LHCN-M2 (cell line): ENCODE data around the gene SCAPER. TPM values are rescaled to one million over a fixed set of nuclear protein-coding genes. Genes with fewer than 3 reads are reported as not detected.
"Not testable (repeated sequence)": the region's sequence is repeated elsewhere in the genome, so short reads cannot be mapped to it uniquely, and the experiment has no call there.

Experiments
- DNase-seq: peaks from one replicate; pipeline ENCODE4 v3.0.0-alpha.2; 2012; ENCODE audit warnings: low read depth
- total RNA-seq: library from RNA; depleted of rRNA; stranded (reverse); fragments of >200 nt; gene quantifications from 2 replicates; pipeline ENCODE4 v1.2.3, GENCODE V29; 2014

Gene SCAPER
- total RNA-seq, 1 experiment from 2014 or later, result 9.3 TPM

DNA sequence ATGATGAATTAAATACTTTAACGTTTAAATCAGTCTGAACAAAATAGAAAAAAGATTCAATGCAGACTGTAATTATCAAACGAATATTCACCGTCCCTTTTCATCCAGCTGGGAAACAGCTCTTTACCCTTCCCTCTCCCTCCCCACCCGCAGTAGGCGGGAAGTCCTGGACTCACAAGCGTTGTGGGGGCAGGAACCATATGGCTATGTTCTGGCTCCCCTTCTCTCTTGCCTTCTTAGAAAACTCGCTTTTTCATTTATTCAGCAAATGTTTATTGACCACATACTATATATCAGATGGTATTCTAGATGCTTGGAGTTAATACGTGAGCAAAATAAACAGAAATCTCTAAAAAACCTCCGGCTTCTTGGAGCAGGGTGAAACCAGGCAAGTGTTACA, 715 bp upstream of the SCAPER start:
- DNase-seq, result no peak

DNA sequence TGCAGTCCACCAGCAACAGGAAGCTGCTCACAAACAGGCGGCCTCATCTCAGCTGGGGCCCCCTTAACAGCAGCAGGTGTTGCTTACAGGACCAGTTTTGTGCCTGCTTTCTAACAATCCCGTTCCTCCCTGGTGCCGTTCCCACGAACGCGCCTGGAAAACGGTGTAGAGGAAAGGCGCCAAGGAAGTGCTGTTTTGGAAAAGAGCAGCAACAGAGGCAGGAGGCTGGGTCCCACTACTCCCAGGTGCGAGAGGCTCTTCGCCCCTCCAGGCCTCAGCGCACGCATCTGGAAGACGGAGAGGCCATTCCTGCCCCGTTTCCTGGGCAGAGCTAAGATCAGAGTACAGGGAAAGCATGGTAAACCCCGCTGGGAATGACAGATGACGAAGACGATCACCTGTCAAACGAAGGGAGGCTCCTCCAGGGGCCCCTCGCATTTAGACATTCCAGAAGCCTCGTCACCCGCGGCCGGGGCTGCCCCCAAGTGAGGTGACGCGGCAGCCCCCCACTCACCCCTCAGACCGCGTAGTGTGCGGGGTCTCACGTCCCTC, 603 bp downstream of the SCAPER start:
- DNase-seq, result peak; percentile 59

DNA sequence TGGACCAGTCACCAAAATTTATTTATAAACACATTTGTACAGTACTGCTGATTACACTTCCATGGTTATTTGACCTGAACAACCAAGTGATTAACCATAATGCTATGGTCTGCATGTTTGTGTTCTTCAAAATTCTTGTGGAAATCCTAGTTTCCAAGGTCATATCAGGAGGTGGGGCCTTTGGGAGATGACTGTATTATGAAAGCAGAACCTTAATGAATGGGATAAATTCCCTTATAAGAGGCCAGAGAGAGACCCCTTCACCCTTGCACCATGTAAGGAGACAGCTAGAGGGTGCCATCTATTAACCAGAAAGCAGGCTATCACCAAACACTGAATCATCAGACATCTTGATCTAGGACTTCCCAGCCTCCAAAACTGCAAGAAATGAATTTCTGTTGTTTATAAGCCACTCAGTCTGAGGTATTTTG, 1.9 kb downstream of the SCAPER start:
- peak; percentile 54 for DNase-seq

DNA sequence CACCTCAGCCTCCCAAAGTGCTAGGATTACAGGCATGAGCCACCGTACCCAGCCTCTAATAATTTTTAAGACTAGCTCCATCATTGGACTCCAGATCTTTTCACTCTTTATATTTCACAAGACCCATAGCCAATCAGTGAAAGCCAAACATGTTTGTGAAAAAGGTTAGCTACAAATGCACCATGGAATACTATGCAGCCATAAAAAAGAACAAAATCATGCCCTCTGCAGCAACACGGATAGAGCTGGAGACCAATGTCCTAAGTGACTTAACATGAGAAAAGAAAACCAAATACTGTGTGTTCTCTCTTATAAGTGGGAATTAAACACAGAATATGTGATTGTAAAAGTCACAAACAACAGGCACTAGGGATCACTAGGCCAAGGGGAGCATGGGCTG, 3.2 kb downstream of the SCAPER start:
- DNase-seq, result no peak

DNA sequence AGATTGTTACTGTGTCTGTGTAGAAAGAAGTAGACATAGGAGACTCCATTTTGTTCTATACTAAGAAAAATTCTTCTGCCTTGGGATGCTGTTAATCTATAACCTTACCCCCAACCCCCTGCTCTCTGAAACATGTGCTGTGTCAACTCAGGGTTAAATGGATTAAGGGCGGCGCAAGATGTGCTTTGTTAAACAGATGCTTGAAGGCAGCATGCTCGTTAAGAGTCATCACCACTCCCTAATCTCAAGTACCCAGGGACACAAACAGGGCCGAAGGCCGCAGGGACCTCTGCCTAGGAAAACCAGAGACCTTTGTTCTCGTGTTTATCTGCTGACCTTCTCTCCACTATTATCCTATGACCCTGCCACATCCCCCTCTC, 5.2 kb downstream of the SCAPER start:
- not testable (repeated sequence) for DNase-seq

DNA sequence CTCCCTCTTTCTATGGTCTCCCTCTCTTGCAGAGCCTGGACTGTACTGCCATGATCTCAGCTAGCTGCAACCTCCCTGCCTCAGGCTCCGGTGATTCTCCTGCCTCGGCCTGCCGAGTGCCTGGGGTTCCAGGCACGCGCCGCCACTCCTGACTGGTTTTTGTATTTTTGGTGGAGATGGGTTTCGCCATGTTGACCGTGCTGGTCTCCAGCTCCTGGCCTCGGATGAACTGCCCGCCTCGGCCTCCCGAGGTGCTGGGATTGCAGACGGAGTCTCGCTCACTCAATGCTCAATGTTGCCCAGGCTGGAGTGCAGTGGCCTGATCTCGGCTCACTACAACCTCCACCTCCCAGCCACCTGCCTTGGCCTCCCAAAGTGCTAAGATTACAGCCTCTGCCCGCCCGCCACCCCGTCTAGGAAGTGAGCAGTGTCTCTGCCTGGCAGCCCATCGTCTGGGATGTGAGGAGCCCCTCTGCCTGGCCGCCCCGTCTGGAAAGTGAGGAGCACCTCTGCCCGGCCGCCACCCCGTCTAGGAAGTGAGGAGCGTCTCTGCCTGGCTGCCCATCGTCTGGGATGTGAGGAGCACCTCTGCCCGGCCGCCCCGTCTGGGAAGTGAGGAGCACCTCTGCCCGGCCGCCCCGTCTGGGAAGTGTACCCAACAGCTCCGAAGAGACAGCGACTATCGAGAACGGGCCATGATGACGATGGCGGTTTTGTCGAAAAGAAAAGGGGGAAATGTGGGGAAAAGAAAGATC, 5.8 kb downstream of the SCAPER start:
- not testable (repeated sequence) for DNase-seq

DNA sequence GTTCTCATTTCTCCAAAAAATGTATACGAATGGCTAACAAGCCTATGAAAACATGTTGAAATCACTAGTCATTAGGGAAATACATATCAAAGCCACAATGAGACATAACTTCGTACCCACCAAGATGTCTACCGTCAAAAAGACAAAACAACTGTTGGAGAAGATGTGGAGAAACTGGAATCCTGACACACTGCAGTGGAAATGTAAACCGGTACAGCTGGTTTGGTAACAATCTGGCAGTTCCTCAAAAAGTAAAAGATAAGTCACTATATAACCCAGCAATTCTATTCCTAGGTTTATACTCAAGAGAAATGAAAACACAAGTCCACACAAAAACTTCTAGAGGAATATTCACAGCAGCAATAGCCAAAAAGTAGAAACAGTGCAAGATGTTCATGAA, 7.0 kb downstream of the SCAPER start:
- no peak for DNase-seq

DNA sequence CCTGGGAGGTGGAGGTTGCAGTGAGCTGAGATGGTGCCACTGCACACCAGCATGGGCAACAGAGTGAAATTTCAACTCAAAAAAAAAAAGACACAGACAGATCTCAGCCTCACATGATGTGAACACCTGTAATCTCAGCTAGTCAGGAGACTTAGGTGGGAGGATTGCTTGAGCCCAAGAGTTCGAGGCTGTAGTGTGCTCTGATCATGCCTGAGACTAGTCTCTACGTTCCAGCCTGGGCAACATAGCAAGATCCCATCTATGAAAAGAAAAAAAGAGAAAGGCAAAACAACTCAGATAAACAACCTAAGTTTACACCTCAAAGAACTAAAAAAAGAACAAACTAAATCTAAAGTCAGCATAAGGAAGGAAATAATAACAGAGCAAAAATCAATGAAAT, 11.0 kb downstream of the SCAPER start:
- no peak for DNase-seq

DNA sequence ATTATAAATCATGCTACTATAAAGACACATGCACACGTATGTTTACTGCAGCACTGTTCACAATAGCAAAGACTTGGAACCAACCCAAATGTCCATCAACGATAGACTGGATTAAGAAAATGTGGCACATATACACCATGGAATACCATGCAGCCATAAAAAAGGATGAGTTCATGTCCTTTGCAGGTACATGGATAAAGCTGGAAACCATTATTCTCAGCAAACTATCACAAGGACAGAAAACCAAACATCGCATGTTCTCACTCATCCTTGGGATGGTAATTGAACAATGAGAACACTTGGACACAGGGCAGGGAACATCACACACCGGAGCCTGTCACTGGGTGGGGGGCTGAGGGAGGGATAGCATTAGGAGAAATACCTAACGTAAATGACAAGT, 12.3 kb downstream of the SCAPER start:
- not testable (repeated sequence) for DNase-seq

DNA sequence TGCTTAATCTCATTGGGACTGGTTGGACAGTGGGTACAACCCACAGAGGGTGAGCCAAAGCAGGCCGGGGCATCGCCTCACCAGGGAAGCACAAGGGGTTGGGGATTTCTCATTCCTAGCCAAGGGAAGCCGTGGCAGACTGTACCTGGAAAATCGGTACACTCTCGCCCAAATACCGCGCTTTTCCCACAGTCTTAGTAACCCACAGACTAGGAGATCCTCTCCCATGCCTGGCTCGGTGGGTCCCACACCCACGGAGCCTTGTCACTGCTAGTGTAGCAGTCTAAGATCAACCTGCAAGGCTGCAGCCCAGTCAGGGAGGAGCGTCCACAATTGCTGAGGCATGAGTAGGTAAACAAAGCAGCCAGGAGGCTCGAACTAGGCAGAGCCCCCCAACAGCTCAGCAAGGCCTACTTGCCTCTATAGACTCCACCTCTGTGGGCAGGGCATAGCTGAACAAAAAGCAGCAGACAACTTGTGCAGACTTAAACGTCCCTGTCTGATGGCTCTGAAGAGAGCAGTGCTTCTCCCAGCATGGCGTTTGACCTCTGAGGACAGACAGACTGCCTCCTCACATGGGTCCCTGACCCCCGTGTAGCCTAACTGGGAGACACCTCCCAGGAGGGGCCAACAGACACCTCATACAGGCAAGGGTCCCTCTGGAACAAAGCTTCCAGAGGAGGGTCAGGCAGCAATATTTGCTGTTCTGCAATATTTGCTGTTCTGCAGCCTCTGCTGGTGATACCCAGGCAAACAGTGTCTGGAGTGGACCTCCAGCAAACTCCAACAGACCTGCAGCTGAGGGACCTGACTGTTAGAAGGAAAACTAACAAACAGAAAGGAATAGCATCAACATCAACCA, 17.6 kb downstream of the SCAPER start:
- DNase-seq, result not testable (repeated sequence)

DNA sequence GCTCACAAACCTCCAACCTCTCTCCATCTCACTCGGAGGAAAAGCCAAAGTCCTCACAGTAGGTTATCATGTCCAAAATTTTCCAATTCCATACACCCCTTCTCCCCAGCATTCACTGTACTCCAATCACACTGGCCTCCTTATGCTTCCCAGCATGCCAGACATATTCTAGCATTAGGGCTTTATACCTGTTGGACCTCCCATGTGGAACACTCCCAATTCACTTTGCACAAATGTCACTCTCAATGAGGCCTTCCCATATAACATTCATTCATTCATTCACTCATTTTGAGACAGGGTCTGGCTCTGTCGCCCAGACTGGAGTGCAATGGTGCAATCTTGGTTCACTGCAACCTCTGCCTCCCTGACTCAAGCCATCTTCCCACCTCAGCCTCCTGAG, 19.9 kb downstream of the SCAPER start:
- no peak for DNase-seq

DNA sequence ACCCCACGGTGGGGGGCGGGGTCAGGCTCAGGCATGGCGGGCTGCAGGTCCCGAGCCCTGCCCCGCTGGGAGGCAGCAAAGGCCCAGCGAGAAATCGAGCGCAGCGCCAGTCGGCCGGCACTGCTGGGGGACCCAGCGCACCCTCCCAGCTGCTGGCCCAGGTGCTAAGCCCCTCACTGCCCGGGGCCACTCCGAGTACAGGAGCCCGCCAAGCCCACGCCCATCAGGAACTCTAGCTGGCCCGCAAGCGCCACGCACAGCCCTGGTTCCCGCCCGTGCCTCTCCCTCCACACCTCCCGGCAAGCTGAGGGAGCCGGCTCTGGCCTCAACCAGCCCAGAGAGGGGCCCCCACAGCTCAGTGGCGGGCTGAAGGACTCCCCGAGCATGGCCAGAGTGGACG, 29.2 kb downstream of the SCAPER start:
- no peak for DNase-seq

DNA sequence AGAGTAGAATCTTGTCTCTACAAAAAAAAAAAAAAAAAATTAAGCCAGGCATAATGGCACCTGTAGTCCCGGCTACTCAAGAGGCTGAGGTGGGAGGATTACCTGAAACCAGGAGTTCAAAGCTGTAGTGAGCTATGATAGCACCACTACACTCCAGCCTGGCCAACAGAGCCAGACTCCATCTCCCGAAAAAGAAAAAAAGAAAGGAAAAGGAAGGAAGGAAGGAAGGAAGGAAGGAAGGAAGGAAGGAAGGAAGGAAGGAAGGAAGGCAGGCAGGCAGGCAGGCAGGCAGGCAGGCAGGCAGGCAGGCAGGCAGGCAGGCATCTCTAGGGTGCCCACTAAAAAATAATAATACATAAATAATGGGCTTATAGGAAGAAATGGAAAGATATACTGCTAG, 32.1 kb downstream of the SCAPER start:
- not testable (repeated sequence) for DNase-seq

DNA sequence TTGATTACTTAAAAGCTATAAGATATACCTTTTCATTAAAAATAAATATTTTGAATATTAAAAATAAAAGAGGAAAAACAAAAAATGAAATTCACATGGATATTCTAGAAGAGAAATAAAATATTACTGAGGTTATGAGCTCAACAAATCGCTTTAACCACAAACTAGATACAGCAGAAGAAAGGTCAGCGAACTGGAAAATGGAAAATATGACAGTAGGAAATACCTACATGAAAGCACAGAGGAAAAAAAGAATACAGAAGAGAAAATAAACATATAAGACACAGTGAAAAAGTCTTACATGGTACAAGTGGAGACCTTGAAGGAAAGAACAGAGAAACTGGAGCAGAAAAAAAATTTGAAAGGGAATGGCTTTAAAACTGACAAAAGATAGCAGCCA, 33.2 kb downstream of the SCAPER start:
- no peak for DNase-seq

DNA sequence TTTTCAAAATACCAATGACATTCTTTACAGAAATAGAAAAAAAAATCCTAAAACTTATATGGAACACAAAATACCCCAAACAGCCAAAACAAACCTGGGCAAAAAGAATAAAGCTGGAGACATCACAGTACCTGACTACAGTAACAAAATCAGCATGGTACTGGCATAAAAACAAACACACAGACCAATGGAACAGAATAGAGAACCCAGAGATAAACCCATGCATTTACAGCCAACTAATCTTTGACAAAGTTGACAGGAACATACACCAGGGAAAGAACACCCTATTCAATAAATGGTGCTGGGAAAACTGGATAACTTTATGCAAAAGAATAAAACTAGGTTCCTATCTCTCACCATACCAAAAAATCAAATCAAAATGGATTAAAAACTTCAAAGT, 36.4 kb downstream of the SCAPER start:
- no peak for DNase-seq

DNA sequence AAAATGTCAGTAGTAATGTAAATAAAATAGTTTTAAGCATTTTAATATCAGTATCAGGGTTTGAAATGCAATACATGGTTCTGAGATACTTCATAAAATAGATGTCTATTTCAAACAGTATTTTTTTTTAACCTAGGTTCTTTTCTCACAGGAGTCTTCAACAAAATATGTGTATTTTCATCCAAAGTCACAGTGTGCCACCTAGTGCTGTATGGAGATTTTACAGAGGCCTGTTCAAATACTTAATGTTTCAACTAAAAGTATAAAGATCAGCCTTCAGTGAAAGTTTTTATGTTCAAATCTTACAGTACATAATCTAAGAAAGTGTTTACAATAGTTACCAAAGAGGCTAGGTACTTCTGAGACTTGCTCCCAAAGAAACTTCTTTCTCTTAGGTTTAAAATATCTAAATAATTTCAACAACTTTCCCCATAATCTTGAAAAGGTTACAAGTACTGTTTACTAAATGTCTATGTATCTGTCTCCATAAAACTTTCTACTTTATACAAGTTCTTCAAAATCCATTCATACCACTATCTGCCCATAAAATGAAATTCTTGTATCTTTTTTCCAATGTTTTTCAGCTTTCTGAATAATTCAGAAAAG, 38.3 kb downstream of the SCAPER start:
- peak; percentile 38 for DNase-seq

DNA sequence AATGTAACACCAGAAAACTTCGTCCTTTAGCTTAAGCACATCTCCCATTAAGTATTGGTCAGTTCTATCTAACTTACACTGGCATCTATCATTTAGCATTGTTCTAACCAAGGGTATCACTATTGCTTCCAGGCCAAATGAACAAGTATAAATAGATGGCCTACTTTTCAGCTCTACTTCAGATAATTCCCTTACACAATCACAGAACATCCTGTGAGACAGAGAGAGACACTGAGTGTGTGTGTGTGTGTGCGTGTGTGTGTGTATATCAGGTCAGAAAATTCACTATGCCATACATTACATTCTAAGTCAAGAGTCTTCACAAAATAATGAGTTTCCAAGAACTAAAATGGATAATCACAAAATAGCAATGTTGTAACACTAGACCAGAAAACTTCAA, 39.1 kb downstream of the SCAPER start:
- DNase-seq, result peak; percentile 8

DNA sequence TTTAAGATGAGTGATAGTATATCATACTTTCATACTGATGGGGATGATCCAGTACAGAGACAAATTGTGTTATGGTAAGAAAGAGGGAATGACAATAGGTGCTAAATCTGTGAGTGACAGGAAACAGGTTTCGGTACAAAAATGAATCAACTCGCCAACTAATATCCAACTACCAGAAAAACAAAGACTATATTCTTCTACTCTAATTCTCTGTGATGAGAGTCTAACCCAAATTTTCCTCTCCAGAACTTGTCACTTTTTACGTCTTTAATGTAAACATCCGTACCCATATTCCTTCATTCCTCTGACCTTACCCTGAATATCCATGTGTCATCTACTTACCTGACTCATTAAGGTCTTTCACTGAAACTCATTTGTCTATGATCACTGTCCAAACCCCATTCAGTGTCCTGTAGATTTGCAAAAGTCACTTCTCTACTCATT, 39.6 kb downstream of the SCAPER start:
- DNase-seq, result no peak

DNA sequence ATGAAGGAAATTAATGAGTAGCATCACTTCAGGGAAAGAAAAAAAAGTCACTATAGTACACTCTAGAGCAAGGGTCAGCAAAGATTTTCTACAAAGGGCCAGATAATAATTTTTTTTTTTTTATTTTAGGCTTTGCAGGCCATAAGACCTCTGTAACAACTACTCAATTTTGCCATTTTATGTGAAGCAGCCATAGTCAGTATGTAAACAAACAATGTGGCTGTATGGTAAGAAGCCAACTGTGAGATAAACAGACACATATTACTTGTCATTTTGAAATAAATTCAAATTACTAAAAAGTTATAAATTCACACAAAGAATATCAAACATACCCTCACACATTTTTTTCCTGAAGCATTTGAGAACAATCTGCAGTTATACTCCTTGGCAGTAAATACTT, 40.6 kb downstream of the SCAPER start:
- no peak for DNase-seq

DNA sequence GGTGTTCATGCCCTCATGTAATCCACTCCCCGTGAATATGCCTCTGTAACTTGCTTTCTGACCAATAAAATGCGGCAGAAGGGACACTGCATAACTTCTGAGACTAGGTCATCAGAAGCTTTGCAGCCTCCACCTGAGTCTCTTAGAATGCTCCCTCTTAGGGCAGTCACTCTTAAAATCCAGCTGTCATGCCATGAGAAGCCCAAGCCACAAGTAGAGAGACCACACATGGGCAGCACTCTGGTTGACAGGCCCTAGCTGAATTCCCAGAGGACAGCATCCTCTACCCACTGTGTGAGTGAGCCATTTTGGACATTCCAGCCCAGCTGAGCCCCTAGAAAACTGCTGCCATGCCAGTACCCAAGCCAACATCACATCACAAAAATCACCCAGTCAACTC, 41.4 kb downstream of the SCAPER start:
- DNase-seq, result peak; percentile 20

DNA sequence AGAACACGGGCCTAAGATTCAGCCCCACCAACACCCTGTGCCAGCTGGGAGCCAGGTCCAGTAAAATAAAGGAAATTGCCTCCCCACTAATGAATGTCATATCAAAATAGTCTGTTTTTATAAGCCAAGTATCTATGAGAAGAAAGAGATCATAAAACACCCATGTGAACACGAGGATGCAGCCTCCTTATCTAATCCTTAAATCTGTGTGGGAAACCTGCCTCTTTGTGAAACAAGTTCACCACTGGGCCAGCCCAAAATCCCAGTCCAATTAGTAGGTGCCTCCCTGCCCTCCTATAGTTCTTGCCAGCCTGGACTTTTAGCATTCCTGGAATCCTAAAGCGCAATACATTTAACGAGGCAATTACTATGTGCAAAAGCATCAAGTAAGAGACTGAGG, 42.0 kb downstream of the SCAPER start:
- DNase-seq, result no peak

DNA sequence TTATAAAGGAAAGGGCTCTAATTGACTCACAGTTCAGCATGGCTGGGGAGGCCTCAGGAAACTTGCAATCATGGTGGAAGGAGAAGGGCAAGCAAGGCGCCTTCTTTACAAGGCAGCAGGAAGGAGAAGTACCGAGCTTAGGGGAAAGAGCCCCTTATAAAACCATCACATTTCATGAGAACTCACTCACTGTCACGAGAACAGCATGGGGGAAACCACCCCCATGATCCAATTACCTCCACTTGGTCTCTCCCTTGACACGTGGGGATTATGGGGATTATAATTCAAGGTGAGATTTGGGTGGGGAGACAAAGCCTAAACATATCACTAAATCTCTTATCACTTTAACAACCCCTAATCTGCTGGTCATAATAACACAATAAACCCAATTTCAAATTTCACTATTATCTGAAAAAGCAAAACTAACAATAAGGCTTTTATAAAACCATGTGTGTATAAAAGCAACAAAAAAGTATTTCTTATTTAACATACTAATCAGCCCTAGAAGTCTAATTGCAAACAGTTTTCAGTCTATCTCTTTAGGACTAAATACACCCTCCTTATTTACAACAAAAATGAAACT, 43.2 kb downstream of the SCAPER start:
- no peak for DNase-seq
